Esophagus mucosa (tissue), 1 donor: ENCODE data around the gene AMFR. TPM values are rescaled to one million over a fixed set of nuclear protein-coding genes. Genes with fewer than 3 reads are reported as not detected.
"Not testable (repeated sequence)": the region's sequence is repeated elsewhere in the genome, so short reads cannot be mapped to it uniquely, and the experiment has no call there.

Source experiments
- ATAC-seq: fragments of 200-7000 bp; cut with Tn5 transposase; one replicate; pipeline ENCODE4 v1.9.1; 2020
- total RNA-seq: library from RNA; stranded (reverse); gene quantifications from one replicate; pipeline ENCODE4 v1.2.4, GENCODE V29; 2023
- donor health status: DM: yes; HTN: yes; CAD: no.

AMFR gene
- total RNA-seq, 1 donor from 2014 or later = 74.2 TPM

- ATAC-seq = no peak
These were observed 37.9 kb downstream of the AMFR start for GRCh38 chr16:56387396-56387795.

- no peak for ATAC-seq
These were observed 41.1 kb downstream of the AMFR start for GRCh38 chr16:56384074-56384721.

- ATAC-seq = peak; percentile 23
These were observed 42.4 kb downstream of the AMFR start for GRCh38 chr16:56382901-56383355.

- ATAC-seq = no peak
These were observed 42.9 kb downstream of the AMFR start for GRCh38 chr16:56382459-56382858.

- not testable (repeated sequence) for ATAC-seq
These were observed 44.4 kb downstream of the AMFR start for GRCh38 chr16:56380778-56381485.

GRCh38 chr16:56379044-56379443 lies 46.3 kb downstream of the AMFR start:
- ATAC-seq = not testable (repeated sequence)

- ATAC-seq = not testable (repeated sequence)
These were observed 49.6 kb downstream of the AMFR start for GRCh38 chr16:56375792-56376191.

GRCh38 chr16:56373003-56373402 lies 52.3 kb downstream of the AMFR start:
- no peak for ATAC-seq

GRCh38 chr16:56372013-56372634 lies 53.2 kb downstream of the AMFR start:
- ATAC-seq = peak; percentile 59

- peak; percentile 35 for ATAC-seq
These were observed 53.7 kb downstream of the AMFR start for GRCh38 chr16:56371660-56371937.

GRCh38 chr16:56370875-56371659 lies 54.3 kb downstream of the AMFR start:
- ATAC-seq = no peak

GRCh38 chr16:56370185-56370874 lies 55.0 kb downstream of the AMFR start:
- ATAC-seq = no peak

- no peak for ATAC-seq
These were observed 56.1 kb downstream of the AMFR start for GRCh38 chr16:56369202-56369601.

- no peak for ATAC-seq
These were observed 56.8 kb downstream of the AMFR start for GRCh38 chr16:56368545-56368944.

GRCh38 chr16:56367764-56368163 lies 57.6 kb downstream of the AMFR start:
- ATAC-seq = no peak

- ATAC-seq = no peak
These were observed 58.4 kb downstream of the AMFR start for GRCh38 chr16:56366945-56367344.

GRCh38 chr16:56365552-56365951 lies 59.8 kb downstream of the AMFR start:
- ATAC-seq = no peak

- no peak for ATAC-seq
These were observed 60.5 kb downstream of the AMFR start for GRCh38 chr16:56364865-56365264.

- ATAC-seq = no peak
These were observed 61.4 kb downstream of the AMFR start for GRCh38 chr16:56363781-56364565.

- peak; percentile 25 for ATAC-seq
These were observed 62.1 kb downstream of the AMFR start for GRCh38 chr16:56363181-56363716.

GRCh38 chr16:56362706-56363105 lies 62.6 kb downstream of the AMFR start:
- ATAC-seq = no peak
